NCI-H446 (cell line): Measurements from ENCODE around the gene ASPHD2.

Experiments used
- DNase-seq, 2 experiments: peaks; one replicate each; lab custom pipeline; 2025; lab: John Stamatoyannopoulos, UW

The ASPHD2 gene

DNA sequence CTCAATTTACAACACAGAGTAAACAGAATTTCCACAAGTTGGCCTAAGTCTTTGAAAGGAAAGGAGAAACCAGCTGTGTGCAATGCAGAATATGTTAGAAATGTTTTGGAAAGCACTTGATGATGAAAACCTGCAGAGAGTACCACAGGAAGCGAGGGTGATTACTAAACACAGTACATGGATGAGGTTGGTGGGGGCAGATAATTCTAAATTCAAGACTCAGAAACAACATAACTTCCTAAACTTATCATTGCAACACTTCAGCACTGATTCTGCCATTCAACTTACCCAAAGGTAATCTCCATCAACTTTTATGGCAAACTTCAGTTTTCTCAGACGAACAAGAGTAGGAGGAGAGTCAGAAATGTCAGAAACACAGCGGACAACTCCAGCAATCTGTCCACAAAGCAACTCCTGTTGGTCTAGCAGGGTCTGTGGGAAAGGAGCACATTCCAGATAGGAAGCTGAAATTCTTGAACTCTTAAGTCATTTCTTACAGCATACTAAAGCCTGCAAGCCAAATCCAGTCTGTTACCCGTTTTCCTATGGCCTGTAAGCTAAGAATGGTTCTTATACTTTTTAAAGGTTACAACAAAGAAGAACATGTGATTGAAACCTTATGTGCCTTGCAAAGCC is 47.8 kb downstream of the ASPHD2 start:
- DNase-seq, result no peak

- DNase-seq, result no peak
Measured at GRCh38 chr22:26477341-26477731, 48.3 kb downstream of the ASPHD2 start.

GRCh38 chr22:26479043-26479791 is 50.2 kb downstream of the ASPHD2 start:
- DNase-seq, result no peak

- no peak for DNase-seq
Measured at GRCh38 chr22:26479792-26480610, 50.9 kb downstream of the ASPHD2 start.

- no peak for DNase-seq
Measured at GRCh38 chr22:26480611-26480932, 51.5 kb downstream of the ASPHD2 start.

DNA sequence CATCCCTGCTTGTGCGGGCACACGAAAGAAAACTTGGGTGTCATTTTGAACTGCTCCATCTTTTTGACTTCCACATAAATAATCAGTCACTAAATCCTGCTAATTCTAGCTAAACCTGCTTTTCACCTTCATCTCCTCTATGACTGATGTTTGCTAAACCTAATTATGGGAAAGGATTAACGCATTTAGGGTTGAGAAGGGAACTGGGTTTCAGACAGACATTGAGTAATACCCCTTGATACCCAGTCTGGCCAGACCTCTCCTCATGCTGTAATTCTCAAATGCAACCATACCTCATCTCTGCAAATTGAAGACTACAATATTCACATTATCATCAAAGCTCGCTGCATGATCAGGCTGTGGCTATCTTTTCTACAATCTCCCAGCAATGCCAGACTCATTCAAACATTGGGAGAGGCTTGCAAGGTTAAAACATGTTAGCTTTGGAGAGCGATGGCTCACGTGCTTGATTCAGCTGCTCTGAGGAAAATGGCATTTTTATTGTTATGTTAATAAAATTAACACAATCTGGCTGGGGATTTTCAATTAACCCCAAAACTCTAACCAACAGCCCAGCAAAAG is 52.1 kb downstream of the ASPHD2 start:
- no peak for DNase-seq

- no peak for DNase-seq
Measured at GRCh38 chr22:26481694-26482093, 52.6 kb downstream of the ASPHD2 start.

DNA sequence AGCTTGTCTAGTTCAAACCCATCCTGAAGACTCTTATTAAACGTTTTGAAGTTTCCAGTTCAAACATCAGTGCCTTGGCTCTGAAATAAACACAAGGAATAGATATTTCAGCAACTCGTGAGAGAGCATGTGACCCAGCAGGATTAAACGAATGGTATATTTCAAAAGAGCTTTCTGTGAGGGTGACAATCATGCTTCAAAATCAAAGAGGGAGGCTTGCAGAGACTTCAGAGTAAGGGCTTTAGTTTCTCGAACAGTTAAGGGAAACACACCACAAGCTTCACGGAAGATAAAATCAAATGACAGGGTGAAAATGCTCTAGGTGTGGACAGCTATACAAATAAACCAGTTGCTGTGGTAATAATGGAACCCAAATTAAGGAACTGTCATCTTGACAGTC is 53.1 kb downstream of the ASPHD2 start:
- DNase-seq, result no peak

DNA sequence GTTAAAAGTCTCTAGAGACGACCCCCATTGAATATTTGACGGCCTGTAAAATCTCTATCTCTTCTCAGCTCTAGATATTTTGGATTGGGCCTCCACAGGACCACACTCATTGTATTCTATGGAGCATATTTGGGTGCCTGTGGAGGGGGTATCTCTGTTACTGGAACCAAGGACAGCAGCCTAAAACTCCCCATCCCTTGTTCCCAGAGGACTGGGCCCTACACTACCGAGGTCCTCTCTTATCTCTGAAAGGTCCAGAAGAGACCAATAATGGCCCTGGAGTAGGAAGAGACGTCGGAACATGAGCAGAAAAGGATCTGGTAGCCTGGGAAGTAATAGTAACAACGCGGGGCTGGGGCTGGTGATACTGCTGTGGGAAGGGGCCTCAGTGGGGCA is 54.0 kb downstream of the ASPHD2 start:
- DNase-seq, result no peak

GRCh38 chr22:26483439-26484359 is 54.6 kb downstream of the ASPHD2 start, which contains the start of the genes HPS4 and SRRD:
Gene HPS4, minus strand, starts transcription at chr22:26483783. Its CDS starts 2,021 bp downstream, at chr22:26481762.
Gene SRRD, plus strand, starts transcription at chr22:26483877. Its CDS starts 14 bp downstream, at chr22:26483891.
- peak; percentile 61 to 91 for DNase-seq

DNA sequence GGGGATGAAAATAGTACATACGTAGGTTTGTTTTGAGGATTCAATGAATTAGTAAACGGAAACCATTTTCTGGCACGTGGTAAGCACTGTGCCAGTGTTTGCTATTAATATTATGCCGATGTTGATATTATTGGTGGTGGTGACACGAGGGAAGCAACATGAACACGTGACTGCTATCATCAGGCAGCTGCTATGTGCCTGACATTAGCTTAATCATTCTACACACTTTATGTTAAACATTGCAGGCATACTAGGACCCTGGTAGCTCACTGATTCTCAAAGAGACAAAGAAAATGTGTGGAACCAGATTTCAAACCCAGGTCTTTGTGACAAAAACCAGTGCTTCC is 55.3 kb downstream of the ASPHD2 start:
- no peak for DNase-seq

- DNase-seq, result no peak
Measured at GRCh38 chr22:26485013-26485412, 56.0 kb downstream of the ASPHD2 start.

DNA sequence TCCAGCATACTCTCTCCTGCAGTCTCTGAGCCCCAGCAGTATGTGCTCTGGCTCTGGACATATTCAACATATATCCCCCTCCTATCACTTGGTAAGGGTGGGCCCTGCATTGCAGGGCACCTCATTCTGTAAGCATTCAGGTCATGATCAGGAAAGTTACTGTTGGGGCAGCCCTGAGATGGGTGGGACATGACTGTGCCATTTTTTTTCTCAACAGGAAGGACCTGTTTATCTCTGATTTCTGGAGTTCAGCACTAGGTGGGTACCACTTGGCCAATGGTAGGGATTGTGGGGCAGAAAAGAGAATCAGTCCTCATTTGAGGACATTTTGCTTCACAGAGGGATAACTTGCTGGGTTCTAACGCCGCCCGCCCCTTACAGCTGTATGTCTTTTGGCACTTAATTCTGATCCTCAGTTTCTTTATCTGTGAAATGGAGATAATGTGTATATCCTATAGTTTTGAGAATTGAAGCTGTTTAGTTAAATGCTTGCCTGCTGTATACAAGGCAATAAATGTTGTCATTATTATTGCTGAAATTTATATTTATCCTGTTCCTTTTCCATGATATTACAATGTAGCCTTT is 56.8 kb downstream of the ASPHD2 start:
- no peak for DNase-seq

DNA sequence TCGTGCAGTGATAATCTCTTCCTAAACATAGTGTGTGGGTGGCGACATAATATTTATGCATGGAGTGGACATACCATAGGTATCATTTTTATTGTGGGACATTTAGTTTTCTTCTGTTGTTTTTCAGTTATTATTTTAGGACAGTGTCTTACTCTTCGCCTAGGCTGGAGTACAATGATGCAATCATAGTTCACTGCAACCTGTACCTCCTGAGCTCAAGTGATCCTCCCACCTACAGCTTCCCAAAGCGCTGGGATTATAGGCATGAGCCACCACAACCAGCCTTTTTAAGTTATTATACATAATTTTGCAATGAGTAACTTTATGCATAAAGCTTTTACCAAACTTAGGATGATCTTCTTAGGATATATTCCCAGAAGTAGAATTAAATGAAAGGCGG is 57.3 kb downstream of the ASPHD2 start:
- DNase-seq, result no peak

DNA sequence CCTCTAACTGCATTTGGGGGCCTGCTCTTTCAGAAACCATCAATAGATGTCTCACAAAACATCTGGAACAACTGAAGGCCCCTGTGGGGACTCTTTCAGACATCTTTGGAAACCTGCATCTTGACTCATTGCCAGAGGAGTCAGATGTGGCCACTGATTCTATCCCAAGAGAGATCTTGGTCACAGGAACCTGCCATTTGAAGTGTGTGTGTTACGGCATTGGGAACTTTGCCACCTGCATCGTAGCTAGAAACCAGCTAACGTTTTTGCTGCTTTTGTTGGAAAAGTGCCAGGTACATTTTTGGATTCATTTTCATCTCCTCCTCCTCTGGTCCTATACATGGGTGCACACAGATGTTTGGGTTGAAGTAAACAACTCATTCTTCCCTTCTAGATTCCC is 58.9 kb downstream of the ASPHD2 start:
- DNase-seq, result no peak

DNA sequence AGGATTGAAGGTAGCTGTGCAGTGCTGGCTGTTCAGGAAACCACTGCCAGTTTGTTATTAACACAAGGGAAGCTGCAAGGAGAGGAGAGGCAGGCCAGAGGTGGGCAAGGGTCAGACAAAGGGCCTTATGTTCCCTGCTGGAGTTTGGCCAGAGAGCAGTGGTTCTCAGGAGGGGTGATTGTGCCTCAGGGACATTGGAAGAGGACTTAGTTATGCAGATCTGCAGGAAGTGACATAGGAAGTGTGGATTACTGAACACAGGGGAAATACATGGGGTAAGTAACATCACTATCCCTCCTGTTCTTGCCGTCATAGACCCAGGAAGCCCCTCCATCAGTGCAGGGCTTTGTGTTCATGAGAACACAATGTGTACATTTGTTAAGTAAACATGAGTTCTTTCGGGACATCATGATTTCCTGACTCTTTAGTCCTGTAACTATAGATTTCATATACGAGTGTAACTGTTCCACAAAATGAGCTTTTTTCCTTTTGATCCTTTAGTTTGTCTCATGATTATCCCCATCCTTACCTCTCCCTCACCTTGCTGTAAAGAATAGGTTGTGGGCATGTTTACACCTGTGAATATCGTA is 60.5 kb downstream of the ASPHD2 start:
- no peak for DNase-seq

GRCh38 chr22:26492220-26492619 is 63.2 kb downstream of the ASPHD2 start:
- no peak for DNase-seq

DNA sequence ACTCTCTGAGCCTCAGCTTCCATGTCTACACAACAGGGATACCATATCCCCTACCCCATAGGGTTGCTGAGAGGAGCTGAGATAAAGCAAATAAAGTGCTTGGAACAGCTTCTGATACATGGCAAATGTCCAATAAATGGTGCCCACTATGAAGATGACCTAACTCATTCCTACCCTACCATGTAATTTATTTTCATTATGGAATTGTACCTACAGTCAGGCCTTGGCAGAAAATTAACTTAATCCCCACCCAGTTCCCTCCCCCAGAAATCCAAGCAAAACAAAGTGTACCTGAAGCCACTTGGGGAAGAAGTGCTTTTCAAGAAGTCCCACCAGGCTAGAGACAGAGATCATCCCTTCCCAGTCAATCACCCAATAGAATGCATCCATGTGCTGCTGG is 65.4 kb downstream of the ASPHD2 start:
- DNase-seq, result no peak
